SKM-1 (cell line): ENCODE results near the gene WDR70.
"Not testable (repeated sequence)": the region's sequence is repeated elsewhere in the genome, so short reads cannot be mapped to it uniquely, and the experiment has no call there.

ENCODE experiments used
- DNase-seq: peaks from one replicate; lab custom pipeline; 2025; ENCODE audit not compliant: unreplicated experiment; lab: John Stamatoyannopoulos, UW

Gene WDR70

DNA sequence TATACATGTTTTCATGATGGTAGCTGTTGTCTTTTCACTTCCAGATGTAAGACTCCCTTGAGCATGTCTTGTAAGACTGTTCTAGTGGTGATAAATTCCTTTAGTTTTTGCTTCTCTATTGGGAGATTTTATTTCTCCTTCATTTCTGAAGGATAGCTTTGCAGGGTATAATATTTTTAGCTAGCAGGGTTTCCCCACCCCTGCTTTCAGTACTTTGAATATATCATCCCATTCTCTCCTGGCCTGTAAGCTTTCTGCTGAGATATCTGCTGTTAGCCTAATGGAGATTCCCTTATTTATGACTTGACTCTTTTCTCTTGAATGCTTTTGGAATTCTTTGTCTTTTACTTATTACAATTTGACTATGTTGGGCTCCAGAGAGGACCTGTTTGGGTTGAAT lies 249.8 kb downstream of the WDR70 start:
- no peak for DNase-seq

DNA sequence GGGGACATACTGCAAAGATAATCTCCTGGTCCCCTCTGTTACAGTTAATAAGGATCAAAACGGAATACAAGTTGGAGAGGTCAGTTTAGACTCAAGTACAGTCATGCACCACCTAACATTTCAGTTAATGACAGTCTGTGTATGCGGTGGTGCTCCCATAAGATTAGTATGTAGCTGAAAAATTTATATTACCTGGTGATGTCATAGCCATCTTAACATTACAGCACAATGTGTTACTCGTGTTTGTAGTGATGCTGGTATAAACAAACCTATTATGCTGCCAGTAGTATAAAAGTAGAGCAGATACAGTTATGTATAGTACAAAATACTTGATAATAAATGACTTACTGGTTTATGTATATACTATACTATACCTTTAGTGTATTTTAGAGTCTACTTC lies 252.8 kb downstream of the WDR70 start:
- DNase-seq, result no peak

DNA sequence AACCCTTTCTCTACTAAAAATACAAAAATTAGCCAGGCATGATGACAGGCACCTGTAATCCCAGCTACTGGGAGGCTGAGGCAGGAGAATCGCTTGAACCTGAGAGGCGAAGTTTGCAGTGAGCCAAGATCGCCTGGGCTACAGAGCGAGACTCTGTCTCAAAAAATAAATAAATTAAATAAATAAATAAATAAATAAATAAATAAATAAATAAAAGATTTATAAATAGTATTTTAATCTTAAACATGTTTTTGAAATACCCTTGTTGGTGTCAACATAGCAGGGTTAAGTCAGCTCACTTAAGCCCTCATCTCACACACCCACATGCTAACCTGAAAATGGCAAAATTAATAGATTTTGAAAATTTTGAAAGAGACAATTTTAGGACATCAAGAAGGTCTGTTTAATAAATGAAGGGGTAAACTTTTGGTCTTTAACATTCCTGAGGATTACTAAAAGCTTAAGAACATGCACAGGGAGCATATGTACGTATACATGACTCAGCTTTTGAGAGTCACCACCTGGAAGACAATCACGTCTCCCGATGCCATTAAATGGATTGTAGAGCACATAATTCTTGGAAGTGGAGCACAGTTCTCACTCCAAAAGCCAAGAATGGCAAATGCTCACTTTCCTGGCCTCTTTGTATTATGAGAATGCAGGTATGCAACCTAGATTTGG lies 258.2 kb downstream of the WDR70 start:
- DNase-seq, result no peak

DNA sequence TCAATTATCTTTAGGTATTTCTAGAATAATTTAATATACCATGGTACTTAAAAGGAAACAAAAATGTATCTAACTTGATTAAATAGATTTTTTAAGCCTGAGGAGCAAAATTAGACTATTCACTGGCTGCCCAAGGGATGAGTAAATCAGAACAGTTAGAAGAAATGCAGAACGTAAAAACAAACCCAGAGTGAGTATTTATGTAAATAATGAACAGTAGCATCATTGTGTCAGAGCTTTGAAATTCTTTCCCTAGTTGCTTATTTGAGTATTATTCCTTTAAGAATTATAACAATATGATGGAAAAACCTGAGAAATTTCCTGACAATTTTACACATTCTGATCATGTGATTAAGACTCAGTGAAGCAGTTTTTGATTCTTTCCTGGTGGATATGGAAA lies 259.8 kb downstream of the WDR70 start:
- DNase-seq, result no peak

DNA sequence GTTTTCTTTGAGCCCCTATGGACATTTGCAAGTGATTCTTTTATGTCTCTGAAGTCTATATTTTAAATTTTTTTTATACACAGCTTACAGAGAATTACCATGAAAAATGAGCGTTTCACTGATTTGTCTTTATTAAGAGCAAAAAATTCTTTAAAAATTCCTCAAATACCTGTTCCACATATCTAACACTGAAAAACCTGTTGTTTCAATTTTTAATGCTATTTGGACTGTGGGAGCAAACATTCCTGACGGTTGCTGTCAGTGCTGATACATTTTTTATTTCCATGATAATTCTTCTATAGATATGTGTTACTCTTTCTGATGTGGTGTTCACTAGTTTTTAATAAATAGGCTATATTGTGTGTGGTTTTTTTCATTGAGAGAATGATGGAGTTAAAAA lies 261.0 kb downstream of the WDR70 start:
- DNase-seq, result no peak

DNA sequence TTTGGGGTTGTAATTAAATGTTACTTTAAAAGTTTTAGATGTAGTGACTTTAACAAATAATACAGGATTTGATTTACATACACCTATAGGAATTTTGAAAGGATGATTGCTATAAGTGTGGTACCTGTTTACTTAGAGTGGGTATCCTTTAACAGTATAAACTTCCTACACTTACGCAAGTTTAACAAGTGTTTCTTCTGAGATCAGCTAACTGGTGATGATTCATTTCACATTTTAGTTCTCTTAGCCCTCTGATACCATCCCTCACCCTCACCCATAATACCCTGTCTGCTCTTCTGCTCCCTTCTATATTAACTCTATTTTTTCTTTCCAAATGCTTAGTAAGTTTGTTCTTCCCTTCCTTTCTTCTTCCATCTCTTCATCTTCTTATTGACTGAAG lies 262.8 kb downstream of the WDR70 start:
- no peak for DNase-seq

DNA sequence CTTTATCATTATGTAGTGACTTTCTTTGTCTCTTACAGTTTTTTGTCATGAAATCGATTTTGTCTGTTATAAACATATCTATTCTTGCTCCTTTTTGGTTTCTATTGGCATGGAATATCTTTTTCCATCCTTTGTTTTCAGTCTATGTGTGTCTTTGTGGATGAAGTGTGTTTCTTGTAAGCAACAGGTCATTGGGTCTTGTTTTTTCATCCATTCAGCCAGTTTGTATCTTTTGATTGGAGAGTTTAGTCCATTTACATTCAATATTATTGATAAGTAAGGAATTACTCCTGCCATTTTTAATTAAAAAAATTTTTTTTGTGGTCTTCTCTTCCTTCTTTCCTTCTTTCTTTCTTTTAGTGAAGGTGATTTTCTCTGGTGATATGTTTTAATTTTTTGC lies 266.6 kb downstream of the WDR70 start:
- DNase-seq, result no peak

DNA sequence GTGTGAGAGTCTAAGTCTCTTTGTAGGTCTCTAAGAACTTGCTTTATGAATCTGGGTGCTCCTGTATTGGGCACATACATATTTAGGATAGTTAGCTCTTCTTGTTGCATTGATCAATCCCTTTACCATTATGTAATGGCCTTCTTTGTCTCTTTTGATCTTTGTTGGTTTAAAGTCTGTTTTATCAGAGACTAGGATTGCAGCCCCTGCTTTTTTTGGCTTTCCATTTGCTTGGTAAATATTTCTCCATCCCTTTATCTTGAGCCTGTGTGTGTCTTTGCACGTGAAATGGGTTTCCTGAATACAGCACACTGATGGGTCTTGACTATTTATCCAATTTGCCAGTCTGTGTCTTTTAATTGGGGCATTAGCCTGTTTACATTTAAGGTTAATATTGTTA lies 275.4 kb downstream of the WDR70 start:
- not testable (repeated sequence) for DNase-seq

DNA sequence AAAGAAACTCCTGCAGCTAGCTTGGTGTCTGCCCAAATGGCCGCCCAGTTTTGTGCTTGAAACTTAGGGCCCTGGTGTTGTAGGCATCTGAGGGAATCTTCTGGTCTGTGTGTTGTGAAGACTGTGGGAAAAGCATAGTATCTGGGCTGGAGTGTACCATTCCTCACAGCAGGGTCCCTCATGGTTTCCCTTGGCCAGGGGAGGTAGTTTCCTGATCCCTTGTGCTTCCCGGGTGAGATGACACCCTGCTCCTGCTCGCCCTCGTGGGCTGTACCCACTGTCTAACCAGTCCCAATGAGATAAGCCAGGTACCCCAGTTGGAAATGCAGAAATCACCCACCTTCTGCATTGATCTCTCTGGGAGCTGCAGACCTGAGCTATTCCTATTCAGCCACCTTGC lies 277.9 kb downstream of the WDR70 start:
- no peak for DNase-seq

DNA sequence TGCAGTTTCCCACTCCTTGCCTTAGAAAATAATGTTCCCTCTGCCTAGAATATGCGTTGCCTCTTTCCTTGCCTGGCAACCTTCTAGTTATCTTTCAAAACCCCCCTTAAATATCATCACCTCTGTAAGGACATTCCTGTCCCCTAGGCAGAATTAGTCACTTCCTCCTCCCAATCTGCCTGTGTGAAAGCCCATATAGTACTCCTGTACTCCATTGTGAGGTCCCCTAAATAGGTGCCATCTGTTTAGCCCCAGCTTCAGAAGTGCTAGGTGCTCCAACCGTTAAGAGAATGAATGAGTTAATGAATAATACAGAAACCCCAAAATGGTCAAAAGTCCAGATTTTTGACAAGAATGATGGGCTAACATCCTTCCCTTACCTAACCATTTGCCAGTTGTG lies 279.3 kb downstream of the WDR70 start:
- DNase-seq, result no peak

DNA sequence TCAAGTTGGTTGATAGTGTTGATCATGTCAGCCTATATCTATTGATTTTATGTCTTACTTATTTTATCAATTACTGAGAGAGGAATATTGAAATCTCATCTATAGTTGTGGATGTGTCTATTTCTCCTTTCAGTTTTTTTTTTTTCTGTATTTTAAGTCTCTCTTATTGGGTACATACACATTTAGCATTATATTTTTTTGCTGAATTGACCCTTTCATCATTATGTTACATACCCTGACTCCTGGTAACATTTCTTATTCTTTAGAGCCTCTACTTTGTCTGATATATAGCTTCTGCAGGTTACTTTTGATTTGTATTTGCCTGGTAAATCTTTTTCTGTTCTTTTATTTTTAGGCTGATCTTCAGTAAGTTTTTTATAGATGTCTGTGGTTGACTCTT lies 281.2 kb downstream of the WDR70 start:
- no peak for DNase-seq

DNA sequence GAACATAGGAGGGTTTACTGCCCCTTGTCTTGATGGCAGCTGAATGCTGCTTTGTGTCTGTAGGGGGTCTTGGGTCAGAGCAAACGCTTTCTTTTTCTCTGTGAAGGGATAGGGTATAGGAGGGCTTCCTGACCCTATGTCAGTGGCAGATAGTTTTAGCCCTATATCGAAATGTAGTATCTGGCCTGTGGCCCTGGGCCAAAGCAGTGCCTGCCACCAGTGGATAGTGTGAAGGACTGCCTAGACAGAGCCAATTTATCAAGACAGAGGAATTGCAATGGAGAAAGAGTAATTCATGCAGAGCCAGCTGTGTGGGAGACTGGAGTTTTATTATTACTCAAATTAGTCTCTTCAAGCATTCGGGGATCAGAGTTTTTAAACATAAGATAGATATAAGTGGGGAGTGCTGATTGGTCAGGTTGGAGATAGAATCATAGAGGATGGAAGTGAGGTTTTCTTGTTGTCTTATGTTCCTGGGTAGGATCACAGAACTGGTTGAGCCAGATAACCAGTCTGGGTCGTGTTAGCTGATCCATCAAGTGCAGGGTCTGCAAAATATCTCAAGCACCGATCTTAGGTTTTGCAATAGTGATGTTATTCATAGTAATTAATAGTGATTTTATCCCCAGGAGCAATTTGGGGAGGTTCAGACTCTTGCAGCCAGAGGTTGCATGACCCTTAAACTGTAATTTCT lies 282.3 kb downstream of the WDR70 start:
- no peak for DNase-seq

DNA sequence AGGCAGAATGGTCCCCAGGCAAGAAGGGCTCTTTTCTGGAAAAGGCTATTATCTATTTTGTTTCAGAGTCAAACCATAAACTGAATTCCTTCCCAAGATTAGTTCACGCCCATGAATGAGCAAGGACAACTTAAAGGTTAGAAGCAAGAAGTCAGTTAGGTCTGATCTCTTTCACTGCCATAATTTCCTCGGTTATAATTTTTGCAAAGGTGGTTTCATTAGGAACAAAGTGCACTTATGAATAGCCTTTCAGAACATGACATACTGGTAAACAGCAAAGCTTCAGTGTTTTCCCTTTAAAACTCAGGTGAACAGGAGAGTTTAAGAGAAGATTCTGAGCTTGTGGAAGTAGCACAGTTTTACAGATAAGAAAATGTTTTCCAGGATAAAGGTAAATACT lies 282.8 kb downstream of the WDR70 start:
- no peak for DNase-seq

DNA sequence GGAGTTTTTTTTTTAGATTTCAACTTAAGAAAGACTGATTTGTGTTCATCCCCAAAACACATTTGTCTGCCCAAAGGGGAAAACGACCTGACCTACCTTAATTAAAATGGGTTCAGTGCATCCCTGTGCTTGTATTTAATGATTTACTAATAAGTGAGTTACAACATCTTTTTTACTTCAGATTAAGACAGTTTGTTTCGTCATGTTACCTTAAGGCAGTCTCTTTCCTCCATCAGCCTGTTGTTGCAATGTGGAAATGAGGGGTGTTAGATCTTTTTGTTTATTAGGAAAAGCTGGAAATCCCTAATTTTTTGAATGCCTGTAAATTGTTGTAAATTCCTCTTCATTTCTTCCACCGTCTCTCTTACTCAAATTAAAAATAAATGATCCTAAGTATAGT lies 283.2 kb downstream of the WDR70 start:
- DNase-seq, result no peak

DNA sequence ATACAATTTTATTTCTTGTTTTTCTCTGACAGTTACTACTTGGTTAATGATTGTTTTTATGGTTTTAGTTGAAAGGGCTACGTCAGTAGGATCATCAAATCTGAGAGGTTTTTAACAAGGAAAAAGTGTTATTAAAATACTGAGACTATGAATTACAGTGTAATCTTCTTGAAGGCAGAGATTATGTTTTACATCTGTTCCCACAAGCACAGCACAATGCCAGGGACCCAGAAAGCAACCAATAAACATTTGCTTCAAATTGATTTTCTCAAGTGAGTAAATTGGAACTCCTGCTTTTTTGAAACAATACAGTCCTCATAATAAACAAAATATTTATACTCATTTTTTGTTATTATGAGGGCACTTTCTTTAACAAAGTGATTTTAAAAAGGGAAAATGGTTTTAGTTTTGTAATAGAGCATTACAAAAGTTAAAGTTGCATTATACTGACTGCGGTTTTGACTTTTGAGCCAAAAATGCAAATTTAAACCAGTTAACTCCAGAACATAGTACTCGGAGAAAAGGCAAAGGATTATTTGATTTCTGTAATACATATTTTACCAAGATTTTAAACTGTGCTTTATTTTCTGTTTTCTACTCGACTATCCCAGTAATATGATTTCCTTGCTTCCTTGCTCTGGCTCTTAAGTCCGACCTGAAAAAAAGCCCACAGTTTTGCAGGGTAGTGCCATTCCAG lies 283.8 kb downstream of the WDR70 start:
- DNase-seq, result no peak

DNA sequence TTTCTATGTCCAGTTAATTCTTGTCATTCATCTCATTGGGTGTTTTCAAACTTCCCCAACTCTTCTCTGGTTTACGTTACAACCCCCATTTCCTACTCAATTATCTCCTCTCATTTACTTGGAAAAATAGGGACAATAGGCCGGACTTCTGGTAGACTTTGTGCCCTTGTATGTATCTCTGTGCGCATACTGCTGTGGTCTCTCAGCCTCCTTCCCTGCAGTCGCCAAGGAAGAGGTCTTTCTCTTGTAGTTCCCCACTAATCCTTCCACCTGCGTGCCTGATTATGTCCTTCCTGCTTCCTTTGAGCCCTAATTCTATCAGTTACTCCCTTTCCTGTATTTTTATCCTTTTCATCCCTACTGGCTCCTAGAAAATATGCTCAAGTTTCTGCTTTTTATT lies 284.4 kb downstream of the WDR70 start:
- no peak for DNase-seq

DNA sequence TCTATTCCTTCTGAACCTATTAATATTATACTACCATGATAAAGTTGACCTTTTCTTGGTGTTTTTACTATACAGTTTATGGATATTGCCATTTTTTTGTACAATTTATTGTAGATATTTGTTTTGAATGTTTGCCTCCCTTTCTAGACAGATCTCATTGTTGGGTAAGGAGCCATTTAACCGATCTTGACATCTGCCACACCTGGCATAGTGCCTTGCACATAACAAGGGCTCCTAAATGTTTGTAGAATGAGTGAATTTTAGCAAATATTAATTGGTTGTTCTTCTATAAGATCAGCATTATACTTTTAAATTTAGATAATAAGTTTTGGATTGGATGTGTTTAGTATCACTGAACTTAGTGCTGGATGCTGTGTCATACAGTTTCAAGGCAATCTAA lies 285.4 kb downstream of the WDR70 start:
- DNase-seq, result no peak

DNA sequence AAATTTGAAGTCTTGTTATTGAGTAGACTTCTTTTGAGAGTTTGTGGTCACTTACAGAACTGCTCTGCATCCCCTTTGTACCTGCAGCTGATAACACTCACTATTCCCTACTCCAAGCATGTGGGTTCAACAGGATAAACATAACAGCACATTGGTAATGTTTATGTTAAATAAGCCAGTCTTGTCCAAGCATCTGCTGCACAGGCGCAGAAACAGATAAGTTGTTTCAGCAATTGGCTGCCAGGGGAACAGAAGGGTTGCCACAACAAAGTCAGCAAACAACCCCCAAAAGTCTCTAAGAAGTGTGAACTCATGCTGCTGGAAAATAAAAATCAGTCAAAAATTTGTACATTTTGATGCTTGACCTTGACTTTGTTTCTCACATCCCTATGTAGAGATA lies 286.2 kb downstream of the WDR70 start:
- DNase-seq, result no peak

DNA sequence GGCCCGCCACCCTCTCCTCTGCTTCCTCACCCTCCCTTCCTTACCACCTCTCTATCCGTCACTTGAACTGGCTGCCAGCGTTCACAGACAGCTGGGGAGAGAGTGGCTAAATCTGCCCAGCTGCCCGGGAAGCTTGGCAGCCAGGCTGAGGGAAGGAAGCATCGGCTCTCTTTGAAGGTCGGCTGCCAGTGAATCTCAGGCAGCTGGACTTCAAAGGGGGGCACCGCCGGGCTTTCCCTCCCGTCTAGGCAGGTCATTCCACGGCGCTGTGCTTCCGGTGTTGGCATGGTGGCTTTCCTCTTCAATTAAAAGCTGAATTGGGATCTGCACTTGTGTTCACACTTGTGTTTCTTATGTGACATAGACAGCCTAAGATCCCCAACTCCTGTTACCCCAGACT lies 286.8 kb downstream of the WDR70 start:
- DNase-seq, result no peak

DNA sequence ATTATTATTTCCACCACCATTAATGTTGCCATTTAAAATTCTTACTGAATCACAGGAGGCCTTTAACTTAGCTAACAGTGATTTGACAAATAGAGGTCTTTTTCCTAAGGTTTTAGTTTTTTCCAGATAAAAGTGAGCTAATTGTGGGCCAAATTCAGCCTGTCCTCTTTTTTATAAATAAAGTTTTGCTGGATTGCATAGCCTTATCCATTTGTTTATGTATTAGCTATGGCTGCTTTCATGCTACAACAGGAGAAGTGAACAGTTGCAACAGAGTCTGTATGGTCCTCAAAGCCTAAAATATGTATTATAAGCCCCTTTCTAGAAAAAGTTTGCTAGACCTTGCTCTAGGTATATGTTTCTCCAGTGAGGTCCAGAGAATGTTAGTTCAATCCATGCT lies 288.3 kb downstream of the WDR70 start:
- DNase-seq, result no peak

DNA sequence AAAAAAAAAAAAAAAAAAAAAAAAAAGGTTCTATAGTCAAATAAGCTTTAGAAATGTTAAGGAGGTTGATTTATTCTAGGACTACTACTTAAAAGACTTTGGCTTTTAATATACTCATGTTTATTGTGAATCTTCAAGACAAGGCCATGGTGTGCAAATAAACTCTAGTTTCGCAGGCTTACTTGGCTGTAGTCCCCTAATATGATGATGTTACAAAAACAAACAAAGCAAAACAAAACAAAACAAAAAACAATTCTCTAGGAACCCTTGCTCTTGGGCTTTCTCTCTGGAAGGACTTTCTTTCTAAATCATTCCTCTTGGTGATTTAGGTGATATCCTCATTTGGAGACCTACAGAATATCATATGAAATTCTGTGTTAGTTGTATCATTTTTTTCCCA lies 288.7 kb downstream of the WDR70 start:
- no peak for DNase-seq

DNA sequence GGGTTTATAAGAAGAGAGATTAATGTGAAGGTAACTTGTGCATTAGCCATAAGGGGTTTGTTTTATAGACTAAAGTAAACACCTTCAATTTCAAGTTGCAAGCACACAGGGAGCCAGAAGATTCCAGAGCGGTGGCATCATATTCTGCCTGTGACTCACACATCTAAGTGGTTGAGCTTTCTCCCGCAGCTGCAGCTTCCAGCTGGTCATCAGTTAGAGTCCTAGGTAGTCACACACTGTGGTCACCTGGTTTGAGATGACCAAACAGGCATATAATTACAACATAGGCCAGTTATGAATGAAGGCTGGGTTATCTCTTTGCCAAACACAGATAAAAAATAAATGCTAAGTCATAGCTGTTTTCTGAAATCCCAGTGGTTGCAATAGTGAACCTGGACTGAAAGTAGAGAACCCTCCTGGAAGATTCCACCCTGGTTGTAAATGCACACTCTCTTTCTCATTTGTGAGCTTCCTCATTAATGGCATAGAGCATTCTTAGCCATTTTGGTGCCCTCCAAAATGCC lies 289.5 kb downstream of the WDR70 start:
- no peak for DNase-seq
